ENCODE results near the gene ADCY1.

The ADCY1 gene

DNA sequence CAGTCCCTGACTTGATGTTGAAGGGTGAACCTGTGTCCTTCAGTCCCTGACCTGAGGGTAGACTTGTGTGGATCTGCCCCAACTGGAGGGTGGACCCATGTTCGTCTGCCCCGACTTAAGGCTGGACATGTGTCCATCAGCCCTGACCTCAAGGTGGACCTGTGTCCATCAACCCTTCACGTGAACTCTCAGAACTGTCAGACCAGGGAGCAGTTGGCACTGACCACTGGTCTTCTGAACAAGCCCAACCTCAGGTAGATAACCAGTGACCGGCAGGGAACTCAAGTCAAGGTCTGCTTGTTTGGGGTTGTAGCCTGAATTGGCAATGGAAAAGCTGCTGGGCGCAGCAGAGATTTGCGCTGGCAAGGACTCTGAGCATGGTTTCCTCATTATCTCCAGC, 96.5 kb downstream of the ADCY1 start:
- Histone ChIP-seq H3K27ac (ENCODE audit: low read depth, low read length) (no peak overlapping the region), H3K36me3 (ENCODE audit: low read length) (no peaks in the 10 kb centered on the region), H3F3A (ENCODE audit: insufficient read depth) (no peaks in the 10 kb centered on the region)

DNA sequence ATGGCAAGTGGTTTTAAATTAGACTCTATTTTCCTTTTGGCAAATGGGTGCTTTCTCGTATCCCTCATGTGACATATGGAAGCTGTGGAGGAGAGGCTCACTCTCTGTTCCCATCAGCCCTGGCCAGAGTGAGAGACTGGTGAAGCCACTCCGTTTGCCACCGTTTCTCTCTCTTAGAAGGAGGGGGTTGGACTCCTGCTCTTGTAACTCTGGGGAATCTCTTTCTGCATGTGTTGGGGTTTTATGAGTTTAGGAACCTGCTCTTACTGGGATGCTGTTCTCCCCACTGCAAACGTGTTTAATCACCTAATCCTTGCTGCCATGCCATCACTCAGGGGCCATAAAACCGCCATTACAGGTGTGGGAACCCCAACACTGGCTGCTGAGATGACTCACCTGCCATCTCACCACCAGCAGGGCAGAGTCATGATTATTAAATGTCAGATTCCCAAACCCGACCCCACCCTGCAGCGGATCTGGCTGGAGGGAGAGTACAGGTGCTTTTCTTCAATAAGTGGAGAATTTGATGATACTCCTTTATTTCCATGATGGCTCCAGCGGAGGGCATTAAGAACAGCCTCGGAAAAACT, 103.2 kb downstream of the ADCY1 start:
- TF ChIP-seq, protein P1, sequence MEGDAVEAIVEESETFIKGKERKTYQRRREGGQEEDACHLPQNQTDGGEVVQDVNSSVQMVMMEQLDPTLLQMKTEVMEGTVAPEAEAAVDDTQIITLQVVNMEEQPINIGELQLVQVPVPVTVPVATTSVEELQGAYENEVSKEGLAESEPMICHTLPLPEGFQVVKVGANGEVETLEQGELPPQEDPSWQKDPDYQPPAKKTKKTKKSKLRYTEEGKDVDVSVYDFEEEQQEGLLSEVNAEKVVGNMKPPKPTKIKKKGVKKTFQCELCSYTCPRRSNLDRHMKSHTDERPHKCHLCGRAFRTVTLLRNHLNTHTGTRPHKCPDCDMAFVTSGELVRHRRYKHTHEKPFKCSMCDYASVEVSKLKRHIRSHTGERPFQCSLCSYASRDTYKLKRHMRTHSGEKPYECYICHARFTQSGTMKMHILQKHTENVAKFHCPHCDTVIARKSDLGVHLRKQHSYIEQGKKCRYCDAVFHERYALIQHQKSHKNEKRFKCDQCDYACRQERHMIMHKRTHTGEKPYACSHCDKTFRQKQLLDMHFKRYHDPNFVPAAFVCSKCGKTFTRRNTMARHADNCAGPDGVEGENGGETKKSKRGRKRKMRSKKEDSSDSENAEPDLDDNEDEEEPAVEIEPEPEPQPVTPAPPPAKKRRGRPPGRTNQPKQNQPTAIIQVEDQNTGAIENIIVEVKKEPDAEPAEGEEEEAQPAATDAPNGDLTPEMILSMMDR (IDR thresholded peaks at IDR 0.05; ENCODE audit: insufficient read depth, low read length, poor library complexity, severe bottlenecking) = no peak
- no peak for TF ChIP-seq EZH2phosphoT487 (conservative IDR thresholded peaks at IDR 0.05; ENCODE audit: low read length)
- Histone ChIP-seq H3K9me2 (replicated peaks; ENCODE audit: insufficient read depth, low read length) (no peaks in the 10 kb centered on the region), H3K36me3 (ENCODE audit: low read length) (no peaks in the 10 kb centered on the region), H3K4me3 (ENCODE audit: insufficient read depth, low read length, poor library complexity, severe bottlenecking) (no peak overlapping the region), H2AFZ (ENCODE audit: low read depth, low read length, severe bottlenecking) (no peak overlapping the region), H3K4me2 (ENCODE audit: low read depth, low read length, poor library complexity, severe bottlenecking) (no peak overlapping the region), H3F3A (ENCODE audit: insufficient read depth) (no peaks in the 10 kb centered on the region), H3K27ac (ENCODE audit: low read depth, low read length) (no peak overlapping the region), H4K20me1 (ENCODE audit: low read depth, low read length) (no peaks in the 10 kb centered on the region), H3K9me3 (ENCODE audit: insufficient read depth, low read length) (no peaks in the 10 kb centered on the region), H3K79me2 (ENCODE audit: insufficient read depth, low read length) (no peaks in the 10 kb centered on the region), H3K27me3 (ENCODE audit: low read length) (no peaks in the 10 kb centered on the region), H3K9ac (ENCODE audit: low read length) (no peak overlapping the region)

More for the DNA sequence above, 96.5 kb downstream of the ADCY1 start:
- TF ChIP-seq, protein P1 (IDR thresholded peaks at IDR 0.05; ENCODE audit: insufficient read depth, low read length, poor library complexity, severe bottlenecking) = no peak
- no peak for TF ChIP-seq EZH2phosphoT487 (conservative IDR thresholded peaks at IDR 0.05; ENCODE audit: low read length)
- no peaks in the 10 kb centered on the region for H3K79me2 ChIP-seq (ENCODE audit: insufficient read depth, low read length)
- H4K20me1 ChIP-seq (ENCODE audit: low read depth, low read length) = no peaks in the 10 kb centered on the region
- H3K9me3 ChIP-seq (ENCODE audit: insufficient read depth, low read length) = no peaks in the 10 kb centered on the region
- no peaks in the 10 kb centered on the region for H3K9me2 ChIP-seq (replicated peaks; ENCODE audit: insufficient read depth, low read length)
- H3K9ac ChIP-seq (ENCODE audit: low read length) = no peak overlapping the region
- H3K4me2 ChIP-seq (ENCODE audit: low read depth, low read length, poor library complexity, severe bottlenecking) = no peak overlapping the region
- H2AFZ ChIP-seq (ENCODE audit: low read depth, low read length, severe bottlenecking) = no peak overlapping the region
- no peak overlapping the region for H3K4me3 ChIP-seq (ENCODE audit: insufficient read depth, low read length, poor library complexity, severe bottlenecking)
- no peaks in the 10 kb centered on the region for H3K27me3 ChIP-seq (ENCODE audit: low read length)

DNA sequence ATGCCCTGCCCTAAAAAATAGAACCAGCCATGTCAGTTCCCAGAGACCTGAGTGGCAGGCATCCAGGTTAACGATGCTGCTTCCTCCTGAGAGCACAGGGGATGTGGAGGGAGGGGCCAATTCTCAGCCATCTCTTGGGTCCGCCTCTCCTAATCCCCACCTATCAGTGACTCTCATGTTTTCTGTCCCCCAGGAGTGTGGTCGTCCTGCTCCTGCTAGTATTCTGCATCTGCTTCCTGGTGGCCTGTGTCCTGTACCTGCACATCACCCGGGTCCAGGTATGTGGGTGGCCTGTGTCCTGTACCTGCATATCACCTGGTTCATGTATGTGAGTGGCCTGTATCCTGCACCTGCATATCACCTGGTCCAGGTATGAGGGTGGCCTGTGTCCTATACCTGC, 105.3 kb downstream of the ADCY1 start:
- Histone ChIP-seq H2AFZ (ENCODE audit: low read depth, low read length, severe bottlenecking) (no peak overlapping the region), H3K4me2 (ENCODE audit: low read depth, low read length, poor library complexity, severe bottlenecking) (no peak overlapping the region), H3F3A (ENCODE audit: insufficient read depth) (no peaks in the 10 kb centered on the region), H3K9me3 (ENCODE audit: insufficient read depth, low read length) (no peaks in the 10 kb centered on the region), H3K36me3 (ENCODE audit: low read length) (no peaks in the 10 kb centered on the region), H3K9me2 (replicated peaks; ENCODE audit: insufficient read depth, low read length) (no peaks in the 10 kb centered on the region), H4K20me1 (ENCODE audit: low read depth, low read length) (no peaks in the 10 kb centered on the region), H3K4me3 (ENCODE audit: insufficient read depth, low read length, poor library complexity, severe bottlenecking) (no peak overlapping the region), H3K9ac (ENCODE audit: low read length) (no peak overlapping the region), H3K27ac (ENCODE audit: low read depth, low read length) (no peak overlapping the region), H3K27me3 (ENCODE audit: low read length) (no peaks in the 10 kb centered on the region), H3K79me2 (ENCODE audit: insufficient read depth, low read length) (no peaks in the 10 kb centered on the region)
- TF ChIP-seq, protein P1 (IDR thresholded peaks at IDR 0.05; ENCODE audit: insufficient read depth, low read length, poor library complexity, severe bottlenecking) = no peak
- no peak for TF ChIP-seq EZH2phosphoT487 (conservative IDR thresholded peaks at IDR 0.05; ENCODE audit: low read length)

All from SU-DHL-6 (cell line).